SK-N-SH (cell line): Measurements from ENCODE around the gene COPS9.

ENCODE experiments used
- CTCF ChIP-seq: fragments of 200-600 bp; sonication (generic); IDR thresholded peaks from 2 replicates; pipeline ENCODE4 v1.6.1; 2017; ENCODE audit warnings: antibody characterized with exemption, mild to moderate bottlenecking, moderate library complexity
- EP300 ChIP-seq, 2 experiments: IDR thresholded peaks; 2 replicates each; pipeline versions ENCODE4 v1.4.0 to v1.6.1; 2012; ENCODE audit warnings: borderline replicate concordance in 1 of 2, low read depth in 1 of 2, low read length in 1 of 2
- EZH2phosphoT487 ChIP-seq: fragments of 200-600 bp; sonication (generic); IDR thresholded peaks from 2 replicates; pipeline ENCODE4 v1.6.1; 2017; ENCODE audit warnings: low read depth, mixed run types, mild to moderate bottlenecking, antibody characterized with exemption, moderate library complexity, borderline replicate concordance
- GABPA ChIP-seq: IDR thresholded peaks from 2 replicates; pipeline ENCODE4 v1.4.0; 2012; ENCODE audit warnings: low read depth, mild to moderate bottlenecking
- MAX ChIP-seq: IDR thresholded peaks from 2 replicates; pipeline ENCODE4 v1.4.0; 2012; ENCODE audit warnings: low read depth
- RAD21 ChIP-seq: IDR thresholded peaks from 2 replicates; pipeline ENCODE4 v1.6.1; 2012; ENCODE audit warnings: mild to moderate bottlenecking, low read length
- RCOR1 ChIP-seq: fragments of 150-350 bp; IDR thresholded peaks from 2 replicates; pipeline ENCODE4 v1.6.1; 2017; ENCODE audit warnings: antibody characterized with exemption, low read length
- SIN3A ChIP-seq: IDR thresholded peaks from 2 replicates; pipeline ENCODE4 v1.6.1; 2012; ENCODE audit warnings: low read depth, mild to moderate bottlenecking, low read length, moderate library complexity, borderline replicate concordance
- TAF1 ChIP-seq: IDR thresholded peaks from 2 replicates; pipeline ENCODE4 v1.6.1; 2012; ENCODE audit warnings: low read depth, mild to moderate bottlenecking, low read length, moderate library complexity, borderline replicate concordance
- TEAD4 ChIP-seq: IDR thresholded peaks from 2 replicates; pipeline ENCODE4 v1.4.0; 2012; ENCODE audit warnings: mild to moderate bottlenecking, borderline replicate concordance; ENCODE audit not compliant: insufficient read depth
- ZBTB33 ChIP-seq: IDR thresholded peaks from 2 replicates; pipeline ENCODE4 v1.4.0; 2012; ENCODE audit warnings: low read depth, borderline replicate concordance

DNA sequence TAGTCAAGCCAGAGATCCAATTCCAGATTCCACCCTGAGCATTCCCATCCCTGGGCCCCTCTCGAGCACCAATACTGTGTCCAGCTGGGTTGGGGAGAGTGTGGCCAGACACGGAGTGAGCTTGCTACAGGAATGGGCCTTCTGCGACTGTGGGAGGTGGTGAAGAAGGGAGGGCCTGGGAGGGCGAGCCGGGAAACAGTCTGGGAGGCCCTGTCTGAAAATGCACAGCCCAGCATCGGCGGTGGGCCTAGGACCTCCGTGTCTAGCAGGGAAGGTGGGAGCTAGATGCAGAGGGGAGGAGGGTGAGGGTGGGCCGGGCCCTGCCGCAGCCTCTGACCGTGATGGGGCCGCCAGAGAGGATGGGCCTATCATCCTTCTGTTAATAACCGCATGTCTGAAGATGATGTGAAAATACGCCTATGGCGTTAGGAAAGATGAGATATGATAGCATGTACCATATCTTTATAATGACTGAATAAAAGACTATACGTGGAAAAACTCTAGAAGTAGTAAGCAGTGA is 6.2 kb upstream of the COPS9 start:
- TF ChIP-seq TEAD4: no peak
- TF ChIP-seq CTCF: no peak
- no peak for TF ChIP-seq RCOR1
- no peak for TF ChIP-seq GABPA
- TF ChIP-seq MAX: no peak
- TF ChIP-seq EP300 (IDR thresholded peaks at IDR 0.05; ENCODE audit: borderline replicate concordance in 1 of 2, low read depth in 1 of 2, low read length in 1 of 2): no peak
- TF ChIP-seq RAD21: no peak
- TF ChIP-seq SIN3A: no peak
- TF ChIP-seq TAF1: no peak
- TF ChIP-seq ZBTB33: no peak
- TF ChIP-seq EZH2phosphoT487: no peak
